LHCN-M2 (cell line): Measurements from ENCODE around the gene E2F6. TPM values are rescaled to one million over a fixed set of nuclear protein-coding genes. Genes with fewer than 3 reads are reported as not detected.

ENCODE experiments used
- DNase-seq: peaks from one replicate; pipeline ENCODE4 v3.0.0-alpha.2; 2012; ENCODE audit warnings: low read depth
- total RNA-seq: library from RNA; depleted of rRNA; stranded (reverse); fragments of >200 nt; gene quantifications from 2 replicates; pipeline ENCODE4 v1.2.3, GENCODE V29; 2014

The E2F6 gene
- total RNA-seq, 1 experiment from 2014 or later = 23.6 TPM

- no peak for DNase-seq
Observed at GRCh38 chr2:11493282-11493681, 27.3 kb upstream of the E2F6 start.

- no peak for DNase-seq
Observed at GRCh38 chr2:11492720-11493119, 26.8 kb upstream of the E2F6 start.

- no peak for DNase-seq
Observed at GRCh38 chr2:11492244-11492643, 26.3 kb upstream of the E2F6 start.

DNA sequence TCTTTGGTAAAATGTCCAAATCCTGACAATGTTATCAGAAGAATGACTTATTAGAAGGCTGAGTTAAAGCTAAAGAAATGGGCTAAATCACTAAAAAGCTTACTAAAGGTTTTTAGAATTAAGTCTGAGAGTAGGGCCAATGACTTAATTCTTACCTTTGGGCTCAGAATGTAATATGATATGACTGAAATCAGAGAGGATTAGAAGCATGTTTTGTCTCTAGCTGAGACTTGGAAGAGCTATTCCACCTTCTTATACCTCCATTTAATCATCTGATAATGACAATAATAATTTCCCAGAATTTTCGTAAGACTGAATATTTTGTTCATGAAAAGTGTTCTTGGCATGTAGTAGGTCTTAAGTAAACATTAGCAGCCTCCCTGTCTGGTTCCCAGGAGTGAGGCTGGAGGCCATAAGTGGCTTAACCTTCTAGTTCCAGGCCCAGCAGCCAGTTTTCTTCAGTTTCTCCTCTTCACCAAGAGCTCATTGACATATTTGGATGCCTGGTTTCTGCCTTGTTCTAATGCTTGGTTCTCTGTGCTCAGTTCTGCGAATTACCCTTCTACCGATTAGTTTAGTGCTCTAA lies 25.5 kb upstream of the E2F6 start:
- DNase-seq = no peak

GRCh38 chr2:11490194-11490593 lies 24.2 kb upstream of the E2F6 start:
- no peak for DNase-seq

- no peak for DNase-seq
Observed at GRCh38 chr2:11488809-11489208, 22.8 kb upstream of the E2F6 start.

DNA sequence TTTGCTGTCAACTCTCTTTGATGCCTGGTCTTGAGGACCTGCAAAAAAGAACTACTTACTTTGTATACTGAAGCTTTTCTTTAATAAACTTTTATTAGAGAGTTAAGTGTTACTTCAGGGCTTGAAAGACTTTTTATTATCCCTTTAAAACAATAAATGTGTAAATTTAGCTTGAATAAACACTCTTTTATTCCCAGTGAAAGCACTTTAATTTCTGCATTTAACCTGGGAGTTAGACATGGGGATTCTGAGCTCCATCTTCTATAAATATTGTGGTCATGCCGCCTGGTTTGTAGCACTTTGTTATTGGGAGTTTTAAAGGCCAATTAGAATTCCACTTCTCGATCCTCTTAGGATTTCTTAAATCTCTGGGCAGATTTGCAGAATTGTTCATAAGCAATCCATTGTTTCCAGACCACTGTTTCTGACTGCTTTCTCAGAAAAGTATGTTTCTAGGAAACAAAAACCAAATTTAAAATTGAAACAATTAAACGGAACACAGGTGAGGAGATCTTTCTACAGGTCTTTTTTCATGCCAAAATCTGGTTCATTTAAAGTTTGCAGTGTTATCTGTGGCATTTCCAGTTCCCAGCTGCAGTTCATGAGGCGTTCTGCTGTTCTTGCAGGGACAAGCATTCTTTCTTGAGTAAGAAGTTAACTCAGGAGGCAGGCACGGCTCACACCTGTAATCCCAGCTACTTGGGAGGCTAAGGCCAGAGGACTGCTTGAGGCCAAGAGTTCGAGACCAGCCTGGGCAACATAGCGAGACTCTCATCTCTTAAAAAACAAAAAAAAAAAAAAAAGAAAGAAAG lies 18.1 kb upstream of the E2F6 start:
- no peak for DNase-seq

- DNase-seq = no peak
Observed at GRCh38 chr2:11482473-11483035, 16.6 kb upstream of the E2F6 start.

- no peak for DNase-seq
Observed at GRCh38 chr2:11481789-11482472, 16.0 kb upstream of the E2F6 start.

- DNase-seq = no peak
Observed at GRCh38 chr2:11481426-11481788, 15.4 kb upstream of the E2F6 start.

DNA sequence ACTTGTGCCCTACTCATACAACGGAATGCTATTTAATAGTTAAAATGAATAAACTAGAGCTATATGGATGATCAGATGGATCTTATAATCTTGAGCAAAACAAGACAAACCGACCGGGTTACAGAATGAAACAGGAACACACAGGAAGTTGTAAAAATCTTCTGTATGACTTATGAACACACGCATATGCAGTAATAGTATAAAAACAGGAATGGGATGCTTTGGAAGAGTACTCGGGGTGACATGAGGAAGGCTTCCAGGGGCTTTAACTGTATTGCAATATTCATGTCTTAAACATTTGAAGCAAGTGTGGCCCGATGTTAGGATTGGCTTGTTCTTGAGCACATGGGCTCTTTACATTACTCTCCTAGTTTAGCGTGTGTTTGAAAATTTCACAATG lies 14.9 kb upstream of the E2F6 start:
- DNase-seq = no peak

DNA sequence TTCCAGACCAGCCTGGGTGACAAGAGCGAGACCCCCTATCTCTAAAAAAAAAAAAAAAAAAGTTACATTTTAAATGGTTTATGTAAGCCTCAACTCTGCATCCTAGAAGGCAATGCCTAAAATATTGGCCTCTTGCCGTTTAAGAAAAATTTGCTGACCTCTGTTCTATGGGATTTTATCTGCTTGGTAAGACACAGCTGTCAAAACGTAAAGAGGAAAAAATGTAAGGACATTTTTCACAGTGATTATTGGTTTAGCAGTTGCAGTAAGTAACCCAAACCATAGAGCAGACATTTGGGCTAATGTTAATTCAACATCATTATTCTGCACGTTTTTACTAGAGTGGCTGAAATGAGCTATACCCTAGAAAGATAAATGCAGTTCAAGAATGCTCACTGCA lies 14.4 kb upstream of the E2F6 start:
- no peak for DNase-seq

DNA sequence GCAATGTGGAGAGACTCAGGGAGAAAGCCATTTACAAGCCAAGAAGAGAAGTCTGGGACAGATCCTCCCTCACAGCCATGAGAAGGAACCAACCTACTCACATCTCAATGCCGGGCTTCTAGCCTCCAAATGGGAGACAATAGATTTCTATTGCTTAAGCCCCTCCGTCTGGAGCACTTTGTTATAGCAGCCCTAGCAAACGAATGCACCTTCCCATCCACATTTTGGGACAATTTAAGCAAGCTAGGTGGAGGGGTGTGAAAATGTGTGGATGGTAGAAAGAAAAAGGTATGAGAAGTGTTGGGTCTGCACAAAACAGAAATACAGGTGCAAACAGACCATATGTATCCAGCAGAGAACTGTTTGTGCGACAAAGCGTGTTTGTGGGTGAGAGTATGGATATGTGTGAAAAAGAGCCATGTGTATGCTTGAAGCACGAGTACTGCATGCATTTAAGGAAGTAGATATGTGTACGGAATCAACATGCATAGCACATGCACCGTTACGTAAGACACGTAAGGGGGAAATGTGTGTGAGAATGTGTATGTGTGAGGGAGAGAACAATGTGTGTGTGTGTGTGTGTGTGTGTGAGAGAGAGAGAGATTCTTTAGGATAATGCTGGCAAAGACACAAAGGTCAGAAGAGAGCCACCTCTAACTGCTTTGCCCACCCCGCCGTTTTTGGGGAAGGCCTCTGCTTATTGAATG lies 13.1 kb upstream of the E2F6 start:
- DNase-seq = no peak

DNA sequence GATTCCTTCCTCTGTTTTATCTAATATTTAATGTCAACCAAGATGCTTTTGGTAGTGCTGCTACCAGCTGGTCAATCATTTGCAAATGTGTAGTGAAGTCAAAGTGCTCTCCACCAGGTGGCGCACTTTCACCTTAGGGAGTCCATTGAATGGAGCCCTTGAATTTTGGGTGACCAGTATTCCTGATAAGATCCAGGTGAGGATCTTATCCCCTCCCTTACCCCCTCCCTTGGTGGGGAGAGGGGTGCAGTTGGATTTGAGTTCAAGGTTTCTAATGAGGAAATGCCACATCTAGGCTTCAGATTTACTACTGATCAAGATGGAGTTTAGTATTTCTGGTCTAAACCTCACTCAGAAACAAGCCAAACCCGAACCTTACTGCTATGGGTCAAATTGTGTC lies 12.0 kb upstream of the E2F6 start:
- DNase-seq = peak; percentile 75

- DNase-seq = peak; percentile 19
Observed at GRCh38 chr2:11473659-11474433, 7.9 kb upstream of the E2F6 start.

DNA sequence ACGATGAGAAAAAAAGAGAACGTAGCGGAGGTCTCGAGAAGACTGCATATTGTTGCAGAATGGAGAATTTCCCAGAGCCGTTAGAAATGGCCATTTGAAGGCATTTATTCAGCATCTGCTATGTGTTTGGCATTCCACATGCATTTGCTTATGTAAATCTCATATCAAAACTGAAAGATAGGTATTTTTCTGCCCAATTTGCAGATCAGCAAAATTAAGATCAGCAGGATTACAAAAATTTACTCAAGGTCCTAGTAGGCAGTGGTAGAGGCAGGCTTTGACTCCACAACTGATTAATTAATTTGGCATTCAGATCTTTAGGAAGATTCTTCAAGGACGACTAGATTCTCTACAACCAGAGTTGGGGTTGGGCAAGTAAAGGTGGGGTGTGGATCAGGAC lies 1.8 kb upstream of the E2F6 start:
- DNase-seq = no peak

- DNase-seq = no peak
Observed at GRCh38 chr2:11467129-11467649, 1.2 kb upstream of the E2F6 start.

GRCh38 chr2:11466307-11467128 lies 557 bp upstream of the E2F6 start:
- DNase-seq = no peak

GRCh38 chr2:11465110-11465484 lies 864 bp downstream of the E2F6 start:
- no peak for DNase-seq

DNA sequence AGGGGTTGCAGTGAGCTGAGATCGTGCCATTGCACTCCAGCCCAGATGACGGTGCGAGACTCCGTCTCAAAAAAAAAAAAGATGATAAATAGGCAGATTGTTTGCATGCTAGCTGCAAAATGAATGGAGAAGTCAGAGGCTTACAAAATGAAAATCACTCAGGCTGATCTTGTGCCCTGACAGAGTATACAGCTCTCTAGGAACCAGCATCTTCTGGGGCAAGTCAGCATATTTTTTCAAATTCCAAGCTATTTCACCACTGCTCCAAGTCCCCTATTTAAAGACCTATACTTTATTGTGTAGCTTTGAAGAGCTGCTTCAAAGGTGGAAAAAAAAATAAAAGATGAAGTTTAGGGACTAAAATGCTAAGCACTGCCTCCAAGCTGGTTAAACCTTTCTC lies 6.1 kb downstream of the E2F6 start:
- DNase-seq = no peak
